ENCODE measurements around the gene MC1R.
"Not testable (repeated sequence)": the region's sequence is repeated elsewhere in the genome, so short reads cannot be mapped to it uniquely, and the experiment has no call there.

Gene MC1R

GRCh38 chr16:89964201-89964600 is 45.5 kb downstream of the MC1R start:
- no peak for DNase-seq

GRCh38 chr16:89965447-89966225 is 47.0 kb downstream of the MC1R start:
- DNase-seq = no peak

DNA sequence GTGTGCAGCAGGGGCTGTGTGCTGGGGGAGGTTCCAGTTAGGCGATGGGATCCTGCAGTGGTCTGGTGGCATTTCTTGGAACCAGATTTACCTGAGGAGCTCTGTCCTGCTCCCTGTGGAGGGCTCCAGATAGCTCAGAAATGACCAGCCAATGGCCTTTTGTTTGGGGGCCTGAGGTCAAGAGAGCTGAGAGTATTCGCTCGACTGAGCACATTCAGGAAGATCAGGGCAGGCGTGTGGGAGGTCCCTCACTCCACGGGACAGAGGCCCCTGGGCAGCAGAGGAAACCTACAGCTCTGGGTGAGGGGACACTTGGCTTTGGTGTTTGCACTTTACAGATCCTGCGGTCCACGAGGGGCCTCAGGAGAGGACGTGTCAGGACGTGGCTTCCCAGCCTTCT is 48.1 kb downstream of the MC1R start:
- no peak for DNase-seq

GRCh38 chr16:89967436-89967835 is 48.8 kb downstream of the MC1R start:
- not testable (repeated sequence) for DNase-seq

GRCh38 chr16:89968074-89968473 is 49.4 kb downstream of the MC1R start:
- not testable (repeated sequence) for DNase-seq

- no peak for DNase-seq
These were observed 51.2 kb downstream of the MC1R start for GRCh38 chr16:89969741-89970410.
